SW480 (cell line): ENCODE data around the gene TEAD2.

Experiments used
- DNase-seq: peaks from one replicate; pipeline ENCODE4 v3.0.0-alpha.2; 2016; ENCODE audit warnings: low spot score

TEAD2 gene

DNA sequence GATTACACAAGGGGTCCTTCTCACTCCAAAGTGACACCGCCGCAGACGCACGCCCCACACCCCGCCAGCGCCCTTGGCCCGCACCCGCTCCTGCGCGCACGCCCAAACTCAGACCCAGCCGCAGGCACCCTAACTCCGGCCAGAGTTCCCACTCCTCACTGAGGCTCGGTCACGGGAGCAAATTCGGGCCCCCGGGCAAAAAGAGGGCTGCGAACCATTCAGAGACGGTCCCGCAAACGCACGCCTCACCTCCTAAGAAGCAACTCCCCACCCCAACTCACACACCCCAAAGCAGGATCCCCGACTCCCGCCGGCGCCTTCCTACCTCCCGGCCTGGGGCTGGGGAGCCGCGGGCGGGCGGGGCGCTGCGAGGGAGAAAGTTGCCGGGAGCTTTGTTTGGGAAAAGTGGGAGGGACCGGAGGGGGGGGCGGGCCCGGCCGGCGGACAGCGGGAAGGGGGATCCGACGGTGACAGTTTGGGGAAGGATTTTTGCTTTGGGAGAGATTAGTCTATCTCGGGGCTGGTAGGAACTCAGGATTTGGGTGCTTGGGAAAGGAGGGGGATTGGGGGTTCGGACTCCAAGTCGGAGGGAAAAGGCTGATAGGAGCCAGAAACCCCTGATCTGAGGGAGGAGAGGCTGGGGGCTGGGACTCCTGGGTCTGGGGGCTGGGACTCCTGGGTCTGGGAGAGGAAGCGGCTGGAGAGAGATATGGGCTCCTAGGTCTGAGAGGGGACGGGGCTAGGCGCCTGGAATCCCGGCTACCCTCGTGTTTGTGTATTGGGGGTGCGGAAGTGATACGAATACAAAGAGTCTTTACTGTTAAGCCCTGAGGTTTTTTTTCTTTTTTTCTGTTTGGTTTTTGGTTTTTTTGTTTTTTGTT is at the start of gene TEAD2:
Gene TEAD2 (minus strand): TSS at position 369 of the 881 bp plus-strand sequence. CDS start 2,341 bp downstream, outside the sequence.
- peak; percentile 39 for DNase-seq

- DNase-seq = no peak
Measured at GRCh38 chr19:49411681-49412326, 49.6 kb upstream of the TEAD2 start.

- DNase-seq = no peak
Measured at GRCh38 chr19:49409441-49410029, 47.3 kb upstream of the TEAD2 start.

DNA sequence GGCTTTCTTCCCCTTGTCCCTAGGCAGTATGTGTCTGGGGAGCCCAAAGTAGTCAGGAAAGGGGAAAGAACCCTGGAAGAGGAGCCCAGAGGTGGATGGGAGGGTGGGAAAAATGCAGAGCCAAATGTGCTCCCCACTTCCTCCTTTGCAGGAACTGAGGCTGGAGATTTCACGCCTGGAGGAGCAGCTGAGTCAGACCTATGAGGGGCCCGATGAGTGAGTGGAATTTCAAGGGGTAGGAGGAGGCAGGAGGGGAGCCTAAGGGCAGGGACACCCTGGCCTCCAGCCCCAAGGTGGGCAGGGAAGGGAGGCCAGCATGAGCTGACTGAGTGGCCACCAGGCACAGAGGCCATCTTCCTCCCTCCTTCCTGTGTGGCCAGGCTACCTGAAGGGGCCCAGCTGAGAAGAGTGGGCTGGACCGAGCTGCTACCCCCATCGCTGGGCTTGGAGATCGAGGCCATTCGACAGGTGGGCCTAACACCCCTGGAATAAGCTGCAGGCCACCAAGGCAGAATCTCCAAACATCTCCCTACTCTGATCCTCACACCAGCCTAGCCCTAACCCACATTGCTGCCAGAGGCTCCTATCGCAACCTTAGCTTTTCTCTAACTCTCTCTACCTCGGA is 46.7 kb upstream of the TEAD2 start:
- DNase-seq = no peak

- no peak for DNase-seq
Measured at GRCh38 chr19:49407482-49408015, 45.3 kb upstream of the TEAD2 start.

DNA sequence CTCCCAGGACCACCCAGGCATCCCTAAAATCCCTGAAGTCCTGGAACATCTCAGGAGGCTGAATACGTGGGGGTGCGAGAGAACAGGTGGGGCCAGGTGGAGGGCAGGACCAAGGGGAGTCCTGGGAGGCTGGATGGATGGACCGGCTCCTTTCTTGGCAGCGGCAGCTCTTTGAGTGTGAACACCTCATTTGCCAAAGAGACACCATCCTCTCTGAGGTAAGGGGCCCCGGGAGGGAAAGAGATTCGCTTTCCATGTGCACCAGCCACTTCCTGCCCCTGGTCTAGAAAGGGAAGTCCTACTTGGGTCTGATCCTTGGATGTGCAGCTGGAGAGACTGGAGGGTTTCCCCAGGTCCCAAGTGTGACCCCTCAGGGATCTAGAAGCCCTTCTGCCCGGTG is 44.9 kb upstream of the TEAD2 start:
- DNase-seq = no peak

- peak; percentile 73 for DNase-seq
Measured at GRCh38 chr19:49403404-49404187, 41.4 kb upstream of the TEAD2 start.

GRCh38 chr19:49400029-49400428 is 37.8 kb upstream of the TEAD2 start:
- no peak for DNase-seq

DNA sequence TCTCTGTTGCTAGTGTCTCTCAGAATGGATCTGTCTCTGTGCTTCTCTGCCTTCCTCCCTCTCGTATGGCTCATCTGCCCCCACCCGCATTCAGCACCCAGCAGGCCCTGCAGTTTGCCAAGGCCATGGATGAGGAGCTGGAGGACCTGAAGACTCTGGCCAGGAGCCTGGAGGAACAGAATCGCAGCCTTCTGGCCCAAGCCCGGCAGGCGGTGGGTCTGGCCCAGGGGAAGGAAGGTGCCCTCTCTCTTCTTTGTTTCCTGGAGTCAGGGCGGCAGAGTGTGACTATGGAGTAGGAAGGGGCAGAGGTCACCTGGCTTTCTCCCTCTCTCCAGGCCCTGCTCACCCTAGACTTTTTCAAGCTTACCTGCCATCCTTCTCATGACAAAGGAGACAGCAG is 36.7 kb upstream of the TEAD2 start:
- DNase-seq = no peak

DNA sequence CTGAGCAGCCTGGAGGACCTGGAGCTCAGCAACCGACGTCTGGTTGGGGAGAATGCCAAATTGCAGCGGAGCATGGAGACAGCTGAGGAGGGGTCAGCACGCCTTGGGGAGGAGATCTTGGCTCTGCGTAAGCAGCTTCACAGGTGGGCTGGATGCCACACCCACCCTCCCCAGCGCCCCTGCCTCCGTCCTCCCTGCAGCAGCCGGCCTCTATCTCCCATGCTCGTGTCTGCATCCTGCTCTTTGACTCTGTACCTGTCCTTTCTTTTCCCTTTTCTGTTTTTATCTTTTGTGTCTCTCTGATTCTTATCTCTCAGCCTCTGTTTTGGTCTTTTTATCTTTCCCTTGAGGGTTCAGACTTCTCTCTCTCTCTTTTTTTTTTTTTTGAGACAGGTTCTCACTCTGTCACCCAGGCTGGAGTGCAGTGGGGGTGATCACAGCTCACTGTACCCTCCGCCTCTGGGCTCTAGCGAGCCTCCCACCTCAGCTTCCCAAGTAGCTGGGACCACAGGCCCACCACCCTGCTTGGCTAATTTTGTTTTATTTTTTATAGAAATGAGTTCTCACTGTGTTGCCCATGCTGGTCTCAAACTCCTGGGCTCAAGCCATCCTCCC is 35.9 kb upstream of the TEAD2 start:
- DNase-seq = no peak

DNA sequence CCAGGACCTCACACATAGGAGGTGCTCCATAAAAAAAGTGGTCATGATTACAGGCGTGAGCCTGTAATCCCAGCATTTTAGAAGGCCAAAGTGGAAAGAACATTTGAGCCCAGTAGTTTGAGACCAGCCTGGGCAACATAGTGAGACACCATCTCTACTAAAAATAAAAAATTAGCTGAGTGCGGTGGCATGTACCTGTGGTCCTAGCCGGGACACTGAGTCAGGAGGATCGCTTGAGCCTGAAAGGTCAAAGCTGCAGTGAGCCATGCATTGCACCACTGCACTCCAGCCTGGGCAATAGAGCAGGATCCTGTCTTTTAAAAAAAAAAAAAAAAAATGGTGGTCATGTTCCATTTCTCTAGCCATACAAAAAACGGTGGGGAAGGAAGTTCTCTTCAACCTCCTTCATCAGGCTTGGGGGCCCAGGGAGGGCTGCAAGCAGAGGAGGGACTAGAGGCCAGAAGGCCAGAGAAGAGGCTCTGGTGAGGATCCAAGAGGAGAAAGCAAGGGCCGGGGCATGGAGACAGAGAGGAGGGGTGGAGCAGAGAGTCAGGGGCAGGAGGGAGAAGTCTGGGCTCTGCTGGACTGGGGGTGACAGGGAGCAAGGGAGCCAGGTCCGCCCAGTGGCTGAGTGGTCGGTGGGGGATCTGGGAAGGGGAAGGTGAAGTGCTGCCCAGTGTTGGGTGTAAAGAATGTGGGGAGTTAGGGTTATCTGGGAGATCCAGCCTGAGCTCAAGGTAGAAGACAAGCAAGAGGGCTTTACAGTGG is 34.7 kb upstream of the TEAD2 start:
- no peak for DNase-seq

- no peak for DNase-seq
Measured at GRCh38 chr19:49395581-49396407, 33.6 kb upstream of the TEAD2 start.

DNA sequence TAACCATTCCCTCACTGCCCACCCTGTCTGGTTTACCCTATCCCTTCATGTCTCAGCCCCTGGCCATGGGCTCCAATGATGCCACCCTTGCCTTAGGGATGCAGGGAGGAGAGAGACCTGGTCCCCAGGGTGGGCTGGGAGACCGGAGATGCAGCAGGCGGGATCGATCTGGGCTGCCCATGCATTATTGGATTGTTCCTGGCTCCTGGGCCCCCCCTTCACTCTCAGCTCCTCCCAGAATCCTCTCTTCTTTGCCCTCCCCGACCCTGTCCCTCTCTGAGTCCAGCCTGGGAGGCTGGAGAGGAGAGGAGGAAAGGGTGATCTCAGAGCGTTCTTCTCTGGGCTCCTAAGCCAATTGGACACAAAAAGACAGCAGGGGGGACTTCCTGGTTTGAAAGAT is 31.7 kb upstream of the TEAD2 start:
- DNase-seq = no peak

- peak; percentile 87 for DNase-seq
Measured at GRCh38 chr19:49391581-49392399, 29.6 kb upstream of the TEAD2 start.

- DNase-seq = no peak
Measured at GRCh38 chr19:49390929-49391359, 28.7 kb upstream of the TEAD2 start.

DNA sequence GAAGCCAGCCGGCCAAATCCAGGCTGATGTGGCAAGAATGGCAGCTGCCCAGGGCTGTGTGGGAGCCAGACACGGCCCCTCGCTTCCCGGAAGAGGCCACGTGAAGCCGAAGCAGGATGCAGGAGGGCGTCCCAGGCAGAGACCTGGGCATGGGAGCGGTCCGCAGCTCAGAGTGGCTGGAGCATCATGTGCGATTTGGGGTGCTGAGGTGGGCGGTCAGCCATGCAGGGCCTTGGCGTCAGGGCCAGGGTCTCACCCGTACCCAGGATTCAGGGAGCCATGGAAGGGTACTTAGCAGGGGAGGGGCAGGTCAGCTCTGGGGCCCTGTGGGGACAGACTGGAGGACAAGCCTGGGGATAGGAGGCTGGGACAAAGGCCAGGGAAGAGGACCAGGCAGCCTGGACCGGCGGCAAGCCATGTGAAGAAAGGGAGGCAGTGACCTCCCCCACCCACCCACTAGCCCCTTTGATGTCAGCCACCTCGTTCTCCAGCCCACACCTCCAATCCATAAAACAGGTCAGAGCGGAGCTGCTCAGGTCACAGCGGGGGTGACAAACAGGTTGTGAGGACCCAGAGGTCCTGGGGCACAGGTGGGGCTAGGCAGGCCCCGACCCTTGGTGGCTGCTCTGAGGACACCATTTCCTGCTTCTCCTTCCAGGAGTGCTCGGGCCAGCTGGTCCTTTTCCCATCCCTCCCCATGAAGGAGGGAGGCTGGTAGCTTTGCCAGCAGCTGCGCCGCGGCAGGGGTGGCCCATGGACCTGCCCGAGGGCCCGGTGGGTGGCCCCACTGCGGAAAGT is 28.1 kb upstream of the TEAD2 start:
- no peak for DNase-seq

DNA sequence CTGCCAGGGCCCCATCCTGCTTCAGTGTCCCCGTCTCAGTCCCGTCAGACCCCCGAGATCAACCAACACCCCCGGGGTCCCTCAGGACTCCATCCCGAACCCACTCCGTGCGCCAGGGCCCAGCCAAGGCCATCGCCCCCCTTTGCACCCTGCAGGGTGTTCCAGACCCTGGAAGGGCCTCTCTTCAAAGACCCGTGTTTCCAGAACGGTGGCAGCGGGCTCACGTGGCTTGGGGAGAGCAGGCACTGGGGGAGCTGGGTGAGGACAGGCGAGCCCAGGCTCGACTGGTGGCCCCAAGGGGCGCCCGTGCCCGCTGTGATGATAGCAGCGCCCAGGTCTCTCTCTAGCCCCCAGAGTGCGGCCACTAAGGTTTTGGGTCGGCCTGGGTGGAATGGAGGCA is 27.2 kb upstream of the TEAD2 start:
- no peak for DNase-seq

DNA sequence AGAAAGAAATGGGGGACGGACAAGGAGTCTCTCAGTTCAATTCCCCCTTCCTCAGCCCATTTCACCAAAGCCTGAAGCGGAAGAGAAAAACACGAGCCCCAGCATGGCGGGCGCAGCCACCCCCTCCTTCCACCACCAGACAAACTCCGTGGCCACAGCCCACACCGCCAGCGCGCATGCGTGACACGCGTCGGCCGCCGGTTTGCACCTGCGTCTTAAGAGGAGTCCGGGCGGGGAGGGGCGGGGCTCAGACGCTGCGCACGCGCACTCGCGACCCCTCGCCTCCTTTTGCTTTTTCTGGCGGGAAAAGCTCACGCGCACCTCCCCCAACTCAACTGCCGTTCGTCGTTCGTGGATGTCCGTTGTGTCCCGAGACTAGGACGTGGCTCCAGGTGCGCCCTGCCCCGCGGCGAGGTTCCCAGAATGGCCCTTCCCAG is 25.7 kb upstream of the TEAD2 start, which contains the start of gene KASH5:
Gene KASH5 (plus strand): TSS at position 314 of the 437 bp plus-strand sequence. CDS start 2,635 bp downstream, outside the sequence.
- DNase-seq = peak; percentile 45
